ENCODE measurements around the gene PRG2. TPM values are rescaled to one million over a fixed set of nuclear protein-coding genes. Genes with fewer than 3 reads are reported as not detected.

PRG2 gene
- total and polyA plus RNA-seq, 9 of the 15 experiments (the other 6 are each of a cell fraction or from before 2014, with no cell fraction given): 1.8 to 78.0 (median 26.6) TPM

GRCh38 chr11:57414612-57415212 lies 24.3 kb upstream of the PRG2 start:
- H3K9me3 ChIP-seq (replicated peaks; ENCODE audit: control insufficient read depth, insufficient read depth, low read depth, low read length): no peaks in the 10 kb centered on the region
- peak; percentile 18; the same call in 2 of the 3 replicates for ATAC-seq
- POLR2A ChIA-PET: interaction anchor here (1.3 to 4.6 kb wide), 2 partner anchors 12 to 15 kb away, joined by 4 to 18 read pairs; no protein-coding TSS in a partner anchor
- H3K4me2 ChIP-seq (ENCODE audit: insufficient read depth, low read length): no peak overlapping the region
- no peak for DNase-seq (ENCODE audit: extremely low read depth in 1 of 4, low spot score in 3 of 4)
- BruUV-seq (replicated peaks): no TSS peak
- no peaks in the 10 kb centered on the region for H3K27me3 ChIP-seq (ENCODE audit: control insufficient read depth in 2 of 2, insufficient read depth in 2 of 2, low read length in 2 of 2)
- WGBS (ENCODE audit: insufficient coverage, low coverage, missing lambda C conversion rate): 95% methylated on average over 11 of the region's 11 CpGs
- in situ Hi-C loops (cut with MboI) (no loop called here), intact Hi-C loops (cut with micrococcal nuclease) (no loop called here)
- peaks cover 98% of the 10 kb centered on the region for H3K36me3 ChIP-seq (ENCODE audit: control insufficient read depth, insufficient read depth, low read length)
- H3K27ac ChIP-seq (ENCODE audit: extremely low read depth, low read depth, low read length): no peak overlapping the region; the same call in 2 of the 3 replicates
- peaks cover 53% of the 10 kb centered on the region for H3K79me2 ChIP-seq (ENCODE audit: control insufficient read depth, insufficient read depth, low read length)
- H3K4me1 ChIP-seq (replicated peaks in 1 of 2; ENCODE audit: control insufficient read depth in 2 of 2, insufficient read depth in 2 of 2, low read length in 2 of 2): peaks cover 0 to 3% of the 10 kb centered on the region in 2 experiments; a peak in 3 of 5 replicates
- no peak overlapping the region for H3K4me3 ChIP-seq
- TF ChIP-seq ZNF644 (tag; IDR thresholded peaks at IDR 0.05; ENCODE audit: low read depth): no peak
- no peak for TF ChIP-seq ZBTB12 (CRISPR knock-in tag; IDR thresholded peaks at IDR 0.05)
- TF ChIP-seq CREB5 (CRISPR knock-in tag; IDR thresholded peaks at IDR 0.05): no peak
- no peak for TF ChIP-seq ETS2 (tag; IDR thresholded peaks at IDR 0.05; ENCODE audit: borderline replicate concordance, poor library complexity, severe bottlenecking)
- TF ChIP-seq ZNF197 (CRISPR knock-in tag; IDR thresholded peaks at IDR 0.05; ENCODE audit: low read depth): no peak
- TF ChIP-seq SETDB1 (IDR thresholded peaks at IDR 0.05; ENCODE audit: low read length): no peak
- TF ChIP-seq ZFX (CRISPR knock-in tag; IDR thresholded peaks at IDR 0.05): no peak
- peak; percentile 53 for TF ChIP-seq RBFOX2 (IDR thresholded peaks at IDR 0.05; ENCODE audit: low read depth, low read length)
- no peak for TF ChIP-seq PHF20 (IDR thresholded peaks at IDR 0.05; ENCODE audit: partially characterized antibody)
- no peak for TF ChIP-seq BCL6 (CRISPR knock-in tag; IDR thresholded peaks at IDR 0.05)
- TF ChIP-seq POLR2G (IDR thresholded peaks at IDR 0.05; ENCODE audit: low read depth, low read length): 0 out of 2 replicates have a peak, but pooled peaks have one; percentile 16
- H3K9ac ChIP-seq (ENCODE audit: insufficient read depth in 1 of 2, low read depth in 2 of 2, low read length in 2 of 2): 0 out of 4 replicates have a peak overlapping the region, but pooled peaks of 1 of the 2 experiments have one; percentile 14
- H4K20me1 ChIP-seq (replicated peaks; ENCODE audit: control insufficient read depth, insufficient read depth, low read length): peaks cover 13% of the 10 kb centered on the region
- FAIRE-seq: no peak
- no peaks in the 10 kb centered on the region for H3K9me1 ChIP-seq (ENCODE audit: control insufficient read depth, insufficient read depth, low read length)
- CTCF ChIA-PET (ENCODE audit: low intra/inter-chr PET ratio): no interaction called here
- H2AFZ ChIP-seq (ENCODE audit: low read depth, low read length): no peak overlapping the region

Measured in K562 (cell line).